K562 (cell line): Measurements from ENCODE around the gene GATM. TPM values are rescaled to one million over a fixed set of nuclear protein-coding genes. Genes with fewer than 3 reads are reported as not detected.

ENCODE experiments used
- ATAC-seq: fragments of 200-7000 bp; cut with Tn5 transposase; 3 replicates; pipeline ENCODE4 v1.9.1; 2020; ENCODE audit warnings: moderate library complexity
- BruUV-seq: library from RNA; stranded (reverse); fragments of 400-500 nt; replicated peaks from 2 replicates; lab custom pipeline; 2021; lab: Mats Ljungman, UMichigan
- CTCF ChIA-PET: fragments of 300-600 bp; formaldehyde crosslinking; extraction: SDS; loops from one replicate; lab custom pipeline; 2021; ENCODE audit warnings: low intra/inter-chr PET ratio; lab: Yijun Ruan, JAX
- POLR2A ChIA-PET: fragments of 300-600, 350-650 bp; sonication (Branson Sonifier 250); formaldehyde crosslinking; extraction: SDS; loops from one replicate; lab custom pipeline; 2021; ENCODE audit warnings: antibody characterized with exemption, inconsistent platforms; lab: Yijun Ruan, JAX
- DNase-seq, 4 experiments: peaks; one replicate each; pipeline versions ENCODE4 v3.0.0 to v3.0.0-alpha.2; 2011 to 2018; ENCODE audit warnings: low spot score in 3 of 4, mixed read lengths in 3 of 4; ENCODE audit errors: extremely low read depth in 1 of 4
- FAIRE-seq: peaks from 2 replicates; lab custom pipeline; 2011; peaks lifted over from hg19 to GRCh38; lab: Jason Lieb, UNC
- H2AFZ ChIP-seq: 2 replicates; pipeline ENCODE4 v1.6.0; 2011; ENCODE audit warnings: low read depth, low read length, control low read depth, inconsistent platforms
- H3K27ac ChIP-seq: fragments of 200-600 bp; 3 replicates; pipeline ENCODE4 v1.8.0; 2011; ENCODE audit warnings: low read depth, mild to moderate bottlenecking, control low read depth, inconsistent platforms, low read length, moderate library complexity, mixed read lengths; ENCODE audit errors: extremely low read depth
- H3K27me3 ChIP-seq, 2 experiments: fragments of 300-600 bp in 1 of 2; 2 replicates in 1 of 2; 3 replicates in 1 of 2; pipeline versions ENCODE4 v1.6.0 to v1.8.0; 2011; ENCODE audit warnings: inconsistent platforms in 2 of 2, low read length in 2 of 2, mild to moderate bottlenecking in 1 of 2, mixed read lengths in 1 of 2, moderate library complexity in 1 of 2; ENCODE audit not compliant: control insufficient read depth in 2 of 2, insufficient read depth in 2 of 2
- H3K36me3 ChIP-seq: fragments of 300-600 bp; 3 replicates; pipeline ENCODE4 v1.8.0; 2011; ENCODE audit warnings: mild to moderate bottlenecking, low read length, inconsistent platforms; ENCODE audit not compliant: control insufficient read depth, insufficient read depth
- H3K4me1 ChIP-seq, 2 experiments: fragments of 200-600 bp in 1 of 2; replicated peaks in 1 of 2; 2 replicates in 1 of 2; 3 replicates in 1 of 2; pipeline versions ENCODE4 v1.5.1 to v1.8.0; 2011; ENCODE audit warnings: inconsistent platforms in 2 of 2, low read length in 2 of 2, mild to moderate bottlenecking in 1 of 2, mixed read lengths in 1 of 2, moderate library complexity in 1 of 2; ENCODE audit not compliant: control insufficient read depth in 2 of 2, insufficient read depth in 2 of 2
- H3K4me2 ChIP-seq: 2 replicates; pipeline ENCODE4 v1.6.1; 2011; ENCODE audit warnings: low read length, control low read depth, inconsistent platforms, mixed read lengths; ENCODE audit not compliant: insufficient read depth
- H3K4me3 ChIP-seq: fragments of 200-600 bp; sonication (generic), shearing (Covaris generic); 2 replicates; pipeline ENCODE4 v1.5.1; 2016; ENCODE audit warnings: control low read depth, inconsistent platforms
- H3K79me2 ChIP-seq: fragments of 200-600 bp; 3 replicates; pipeline ENCODE4 v1.8.0; 2011; ENCODE audit warnings: low read length, inconsistent platforms; ENCODE audit not compliant: control insufficient read depth, insufficient read depth
- H3K9ac ChIP-seq, 2 experiments: 2 replicates each; pipeline versions ENCODE4 v1.6.0 to v1.6.1; 2011; ENCODE audit warnings: low read depth in 2 of 2, low read length in 2 of 2, control low read depth in 1 of 2, inconsistent platforms in 1 of 2, mild to moderate bottlenecking in 1 of 2, mixed read lengths in 1 of 2; ENCODE audit not compliant: insufficient read depth in 1 of 2
- H3K9me1 ChIP-seq: one replicate; pipeline ENCODE4 v1.6.0; 2011; ENCODE audit warnings: inconsistent platforms, mild to moderate bottlenecking, low read length, moderate library complexity; ENCODE audit not compliant: control insufficient read depth, insufficient read depth
- H3K9me3 ChIP-seq: replicated peaks from 2 replicates; pipeline ENCODE4 v1.5.1; 2011; ENCODE audit warnings: low read depth, low read length, inconsistent platforms; ENCODE audit not compliant: control insufficient read depth, insufficient read depth
- H4K20me1 ChIP-seq: replicated peaks from 2 replicates; pipeline ENCODE4 v1.6.1; 2011; ENCODE audit warnings: low read length, inconsistent platforms, mixed read lengths; ENCODE audit not compliant: control insufficient read depth, insufficient read depth
- DEAF1 ChIP-seq: fragments of 450-650 bp; formaldehyde crosslinking; IDR thresholded peaks from 2 replicates; pipeline ENCODE4 v1.4.0; 2020; ENCODE audit warnings: mild to moderate bottlenecking, moderate library complexity
- KAT8 ChIP-seq: fragments of 450-650 bp; IDR thresholded peaks from 2 replicates; pipeline ENCODE4 v1.6.1; 2016; ENCODE audit warnings: low read depth, mild to moderate bottlenecking
- MCM5 ChIP-seq: fragments of 450-650 bp; IDR thresholded peaks from 2 replicates; pipeline ENCODE4 v1.6.1; 2016; ENCODE audit warnings: low read depth
- MTF1 ChIP-seq: fragments of 250-450 bp; sonication (Bioruptor Pico); IDR thresholded peaks from 2 replicates; pipeline ENCODE4 v1.9.0; 2021; ENCODE audit warnings: moderate library complexity, mild to moderate bottlenecking, inconsistent platforms, borderline replicate concordance
- NBN ChIP-seq: fragments of 450-650 bp; IDR thresholded peaks from 2 replicates; pipeline ENCODE4 v1.6.1; 2016; ENCODE audit warnings: low read depth, mild to moderate bottlenecking
- ZNF444 ChIP-seq: fragments of 250-450 bp; sonication (Bioruptor Pico); IDR thresholded peaks from 2 replicates; pipeline ENCODE4 v1.4.0; 2020; ENCODE audit warnings: mild to moderate bottlenecking, moderate library complexity
- ZNF644 ChIP-seq: fragments of 200-800 bp; sonication (Bioruptor generic); IDR thresholded peaks from 2 replicates; pipeline ENCODE4 v1.6.1; 2016; ENCODE audit warnings: low read depth, missing genetic modification characterization, missing compliant biosample characterization
- WGBS: fragments of 100-300 bp; shearing (Covaris generic); methylation state at CpG from one replicate; pipeline ENCODE4 v1.1.6; 2016; ENCODE audit warnings: low coverage, mixed read lengths; ENCODE audit not compliant: insufficient coverage; ENCODE audit errors: missing lambda C conversion rate; 5-methylcytosine and 5-hydroxymethylcytosine counted together
- in situ Hi-C: fragments of 300-500 bp; cut with MboI; formaldehyde crosslinking; loops from 4 replicates; pipeline ENCODE4 v1.15.0; 2018; ENCODE audit warnings: inconsistent platforms, mixed read lengths
- intact Hi-C: fragments of 100-400 bp; cut with micrococcal nuclease; formaldehyde crosslinking; loops from 2 replicates; pipeline ENCODE4 v1.14.2; 2022
- polyA plus RNA-seq, 8 experiments: library from polyadenylated mRNA; depleted of rRNA in 4 of 8; stranded (reverse) in 5 of 8; unstranded in 3 of 8; fragments of >200 nt; fragmentation: Nextera tagmentation in 2 of 8; fragmentation: Illumina TruSeq in 1 of 8; extraction: Ambion mirVana in 2 of 8; extraction: Trizol in 1 of 8; gene quantifications; 2 replicates each; pipeline versions ENCODE4 v1.2.1 to v1.2.3, GENCODE V29; 2011 to 2014; ENCODE audit warnings: inconsistent platforms in 1 of 8, missing spikeins in 1 of 8
- total RNA-seq, 7 experiments: library from RNA; depleted of rRNA in 6 of 7; stranded (reverse); fragments of >200 nt in 6 of 7; fragmentation: Illumina TruSeq in 2 of 7; extraction: Trizol in 2 of 7; gene quantifications; 2 replicates each; pipeline versions ENCODE4 v1.2.1 to v1.2.3, GENCODE V29; 2011 to 2021; ENCODE audit warnings: low replicate concordance in 1 of 7

Gene GATM
- total and polyA plus RNA-seq, 9 of the 15 experiments (the other 6 are each of a cell fraction or from before 2014, with no cell fraction given) = 0.11 to 1.1 (median 0.65) TPM

GRCh38 chr15:45340429-45340828, 37.9 kb downstream of the GATM start:
- BruUV-seq = no TSS peak
- no peak overlapping the region for H3K4me2 ChIP-seq
- no peaks in the 10 kb centered on the region for H3K9me3 ChIP-seq
- WGBS = 0% methylated on average over 3 of the region's 3 CpGs
- H3K9me1 ChIP-seq = no peaks in the 10 kb centered on the region
- no peak overlapping the region for H3K9ac ChIP-seq
- no peaks in the 10 kb centered on the region for H3K79me2 ChIP-seq
- FAIRE-seq (no peak), ATAC-seq (no peak), DNase-seq (no peak)
- no peak overlapping the region for H2AFZ ChIP-seq
- no peak overlapping the region for H3K27ac ChIP-seq
- in situ Hi-C loops (no loop called here), intact Hi-C loops (no loop called here)
- ChIA-PET CTCF (no interaction called here), POLR2A (interaction anchor here (0.9 kb wide), 1 partner anchor 16 kb away, joined by 3 read pairs; no protein-coding TSS in a partner anchor)
- H3K27me3 ChIP-seq = peaks cover 0 to 12% of the 10 kb centered on the region in 2 experiments; a peak in 2 of 5 replicates
- no peaks in the 10 kb centered on the region for H3K36me3 ChIP-seq
- TF ChIP-seq ZNF644 (tag) = no peak
- TF ChIP-seq DEAF1 = no peak
- no peak for TF ChIP-seq NBN
- TF ChIP-seq ZNF444 (CRISPR knock-in tag) = no peak
- no peak for TF ChIP-seq MTF1 (CRISPR knock-in tag)
- no peak for TF ChIP-seq MCM5
- TF ChIP-seq KAT8 = no peak
- H3K4me1 ChIP-seq = 0 out of 5 replicates have a peak, but pooled peaks cover 0 to 4% of the 10 kb centered on the region in 2 experiments
- H4K20me1 ChIP-seq = no peaks in the 10 kb centered on the region
- no peak overlapping the region for H3K4me3 ChIP-seq
